Vagina (tissue), 2 donors: ENCODE measurements around the gene JMJD6.

Experiments
- POLR2A ChIP-seq, 2 donors: fragments of 450-650 bp; IDR thresholded peaks; one replicate each; pipeline ENCODE4 v1.6.1; 2017; ENCODE audit warnings: antibody characterized with exemption in 2 of 2, mild to moderate bottlenecking in 2 of 2, moderate library complexity in 2 of 2
- TF ChIP-seq, protein P1 (sequence below), 3 experiments: fragments of 450-650 bp in 2 of 3; fragments of 200-600 bp in 1 of 3; sonication (generic) in 1 of 3; IDR thresholded peaks; one replicate each; pipeline ENCODE4 v1.5.1; 2017 to 2019; ENCODE audit warnings: antibody characterized with exemption in 3 of 3, mild to moderate bottlenecking in 2 of 3, moderate library complexity in 2 of 3

DNA sequence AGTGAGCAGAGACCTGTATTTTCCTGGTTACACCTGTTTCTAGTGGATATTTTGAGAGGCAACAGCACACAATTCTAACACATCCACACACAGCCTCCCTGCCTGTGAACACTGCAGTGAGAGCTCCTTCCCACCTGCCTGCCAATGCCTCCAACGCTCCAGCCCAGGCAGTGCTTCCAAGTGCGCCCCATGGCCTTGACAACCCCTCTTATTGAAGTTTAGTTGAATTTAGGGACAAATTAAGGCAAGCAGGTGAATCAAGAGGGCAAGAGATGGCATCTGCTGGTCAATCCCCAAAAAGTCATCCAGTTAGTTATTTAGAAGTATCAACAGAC is 10.9 kb downstream of the JMJD6 start:
- TF ChIP-seq, protein P1, sequence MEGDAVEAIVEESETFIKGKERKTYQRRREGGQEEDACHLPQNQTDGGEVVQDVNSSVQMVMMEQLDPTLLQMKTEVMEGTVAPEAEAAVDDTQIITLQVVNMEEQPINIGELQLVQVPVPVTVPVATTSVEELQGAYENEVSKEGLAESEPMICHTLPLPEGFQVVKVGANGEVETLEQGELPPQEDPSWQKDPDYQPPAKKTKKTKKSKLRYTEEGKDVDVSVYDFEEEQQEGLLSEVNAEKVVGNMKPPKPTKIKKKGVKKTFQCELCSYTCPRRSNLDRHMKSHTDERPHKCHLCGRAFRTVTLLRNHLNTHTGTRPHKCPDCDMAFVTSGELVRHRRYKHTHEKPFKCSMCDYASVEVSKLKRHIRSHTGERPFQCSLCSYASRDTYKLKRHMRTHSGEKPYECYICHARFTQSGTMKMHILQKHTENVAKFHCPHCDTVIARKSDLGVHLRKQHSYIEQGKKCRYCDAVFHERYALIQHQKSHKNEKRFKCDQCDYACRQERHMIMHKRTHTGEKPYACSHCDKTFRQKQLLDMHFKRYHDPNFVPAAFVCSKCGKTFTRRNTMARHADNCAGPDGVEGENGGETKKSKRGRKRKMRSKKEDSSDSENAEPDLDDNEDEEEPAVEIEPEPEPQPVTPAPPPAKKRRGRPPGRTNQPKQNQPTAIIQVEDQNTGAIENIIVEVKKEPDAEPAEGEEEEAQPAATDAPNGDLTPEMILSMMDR (IDR thresholded peaks at IDR 0.05), result no peak
- no peak for TF ChIP-seq POLR2A (IDR thresholded peaks at IDR 0.05)
